ENCODE data around the gene GTF2H4.

Gene GTF2H4

GRCh38 chr6:30960907-30961673, 53.1 kb downstream of the GTF2H4 start:
- no peak for DNase-seq

- DNase-seq, result no peak
Observed at GRCh38 chr6:30962716-30963115, 54.7 kb downstream of the GTF2H4 start.

- no peak for DNase-seq
Observed at GRCh38 chr6:30963641-30964040, 55.6 kb downstream of the GTF2H4 start.

All from NCI-H187 (cell line).